ENCODE measurements around the gene NFE2L2. TPM values are rescaled to one million over a fixed set of nuclear protein-coding genes. Genes with fewer than 3 reads are reported as not detected.

Gene NFE2L2
- total RNA-seq, 1 experiment from 2014 or later, result 119 TPM

GRCh38 chr2:177287814-177288213 is 23.3 kb upstream of the NFE2L2 start:
- H3K9me3 ChIP-seq (replicated peaks), result no peaks in the 10 kb centered on the region
- no peak overlapping the region for H3K27ac ChIP-seq
- H3K4me1 ChIP-seq (replicated peaks), result peaks cover 4% of the 10 kb centered on the region
- DNase-seq (ENCODE audit: low read depth in 1 of 2, low spot score in 2 of 2), result no peak
- H3K36me3 ChIP-seq, result no peaks in the 10 kb centered on the region
- H3K27me3 ChIP-seq (replicated peaks), result no peaks in the 10 kb centered on the region
- H3K4me3 ChIP-seq, result no peak overlapping the region

- no peaks in the 10 kb centered on the region for H3K9me3 ChIP-seq (replicated peaks)
- no peak overlapping the region for H3K4me3 ChIP-seq
- H3K36me3 ChIP-seq, result no peaks in the 10 kb centered on the region
- peaks cover 4% of the 10 kb centered on the region for H3K4me1 ChIP-seq (replicated peaks)
- no peak for DNase-seq (ENCODE audit: low read depth in 1 of 2, low spot score in 2 of 2)
- no peak overlapping the region for H3K27ac ChIP-seq
- H3K27me3 ChIP-seq (replicated peaks), result no peaks in the 10 kb centered on the region
These were observed 21.6 kb upstream of the NFE2L2 start for GRCh38 chr2:177285892-177286715.

DNA sequence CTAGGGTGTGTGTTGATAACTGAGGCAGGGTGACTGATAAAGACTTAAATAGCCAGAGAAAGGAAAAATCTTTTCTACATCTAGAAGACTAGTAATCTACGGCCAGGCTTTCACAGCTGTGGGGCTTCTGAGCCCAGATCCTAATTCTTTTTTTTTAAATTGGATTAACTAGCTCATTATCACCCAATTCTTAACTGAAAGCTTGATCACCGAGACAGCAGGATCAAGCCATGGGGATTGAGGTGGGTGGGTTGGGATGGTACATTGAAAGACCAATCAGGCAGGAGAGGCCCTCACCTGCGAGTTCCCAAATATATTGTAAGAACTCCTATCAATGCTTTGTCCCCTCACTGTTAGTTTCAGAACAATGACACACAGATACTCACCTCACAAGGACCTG is 20.0 kb upstream of the NFE2L2 start:
- Histone ChIP-seq H3K27ac (no peak overlapping the region), H3K9me3 (replicated peaks) (no peaks in the 10 kb centered on the region), H3K27me3 (replicated peaks) (no peaks in the 10 kb centered on the region), H3K4me3 (no peak overlapping the region), H3K4me1 (replicated peaks) (no peaks in the 10 kb centered on the region), H3K36me3 (no peaks in the 10 kb centered on the region)
- no peak for DNase-seq (ENCODE audit: low read depth in 1 of 2, low spot score in 2 of 2)

- Histone ChIP-seq H3K27ac (no peak overlapping the region), H3K36me3 (no peaks in the 10 kb centered on the region), H3K4me3 (no peak overlapping the region), H3K4me1 (replicated peaks) (no peaks in the 10 kb centered on the region), H3K27me3 (replicated peaks) (no peaks in the 10 kb centered on the region), H3K9me3 (replicated peaks) (no peaks in the 10 kb centered on the region)
- no peak for DNase-seq (ENCODE audit: low read depth in 1 of 2, low spot score in 2 of 2)
These were observed 19.4 kb upstream of the NFE2L2 start for GRCh38 chr2:177283906-177284305.

DNA sequence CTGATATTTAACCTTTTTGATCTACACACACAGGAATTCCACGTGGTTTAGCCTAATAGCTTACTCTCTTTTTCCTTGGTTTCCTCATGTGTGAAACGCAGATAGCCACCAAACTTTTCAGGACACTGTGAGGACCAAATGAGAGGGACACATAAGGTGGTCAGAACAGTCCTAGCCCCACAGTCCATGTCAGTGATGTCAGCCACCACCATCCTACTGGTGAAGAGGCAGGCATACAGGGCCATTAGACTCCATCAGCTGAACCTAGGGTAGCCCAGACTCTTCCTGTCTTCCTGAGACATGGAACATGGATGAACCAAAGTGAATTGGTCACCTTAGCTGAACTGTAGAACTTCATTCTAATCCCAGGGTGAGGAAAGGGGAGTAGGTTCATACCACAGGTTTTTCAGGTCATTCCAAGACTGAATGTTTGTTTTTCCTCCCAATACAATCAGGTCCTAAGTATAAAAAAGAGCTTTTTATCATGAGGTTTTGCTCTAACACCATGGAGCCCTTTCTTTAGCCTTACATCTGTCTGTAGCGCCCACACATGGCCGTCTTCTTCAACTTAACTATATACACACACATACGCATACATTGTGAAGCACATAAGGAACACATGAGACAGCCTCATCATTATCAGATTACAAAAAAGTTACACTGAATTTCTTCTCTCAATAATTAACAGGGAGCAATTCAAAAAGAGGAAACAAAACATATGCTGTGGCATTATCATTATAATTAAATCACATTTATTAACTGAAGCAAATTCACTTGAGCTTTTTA is 18.5 kb upstream of the NFE2L2 start:
- H3K9me3 ChIP-seq (replicated peaks), result no peaks in the 10 kb centered on the region
- no peaks in the 10 kb centered on the region for H3K36me3 ChIP-seq
- no peak for DNase-seq (ENCODE audit: low read depth in 1 of 2, low spot score in 2 of 2)
- no peaks in the 10 kb centered on the region for H3K4me1 ChIP-seq (replicated peaks)
- H3K4me3 ChIP-seq, result no peak overlapping the region
- H3K27ac ChIP-seq, result no peak overlapping the region
- no peaks in the 10 kb centered on the region for H3K27me3 ChIP-seq (replicated peaks)

GRCh38 chr2:177282181-177282641 is 17.7 kb upstream of the NFE2L2 start:
- H3K4me3 ChIP-seq, result no peak overlapping the region
- no peaks in the 10 kb centered on the region for H3K27me3 ChIP-seq (replicated peaks)
- H3K27ac ChIP-seq, result no peak overlapping the region
- no peaks in the 10 kb centered on the region for H3K9me3 ChIP-seq (replicated peaks)
- H3K4me1 ChIP-seq (replicated peaks), result no peaks in the 10 kb centered on the region
- no peaks in the 10 kb centered on the region for H3K36me3 ChIP-seq
- DNase-seq (ENCODE audit: low read depth in 1 of 2, low spot score in 2 of 2), result no peak

GRCh38 chr2:177281400-177282180 is 17.1 kb upstream of the NFE2L2 start:
- H3K36me3 ChIP-seq, result no peaks in the 10 kb centered on the region
- H3K9me3 ChIP-seq (replicated peaks), result no peaks in the 10 kb centered on the region
- no peak overlapping the region for H3K27ac ChIP-seq
- H3K27me3 ChIP-seq (replicated peaks), result no peaks in the 10 kb centered on the region
- no peak overlapping the region for H3K4me3 ChIP-seq
- H3K4me1 ChIP-seq (replicated peaks), result no peaks in the 10 kb centered on the region
- no peak for DNase-seq (ENCODE audit: low read depth in 1 of 2, low spot score in 2 of 2)

DNA sequence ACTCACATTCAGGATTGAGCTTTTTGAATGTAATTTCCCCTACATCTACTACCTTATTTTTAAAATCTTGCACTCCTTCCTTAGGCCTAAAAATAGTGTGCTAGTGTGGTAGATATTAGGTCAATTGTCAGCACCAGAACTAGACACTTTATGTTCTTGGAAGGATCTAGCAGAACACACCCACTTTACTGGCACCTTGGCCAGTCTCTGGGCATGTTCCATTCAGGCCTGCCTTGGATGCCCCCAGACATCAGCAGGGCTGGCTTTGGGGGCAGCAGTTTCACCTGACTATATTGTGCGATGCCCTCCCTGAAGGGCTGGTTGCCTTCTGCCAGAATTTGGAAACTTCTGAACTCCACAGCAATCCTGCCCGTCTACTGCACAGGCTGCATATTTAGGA is 15.3 kb upstream of the NFE2L2 start:
- H3K4me3 ChIP-seq, result no peak overlapping the region
- no peaks in the 10 kb centered on the region for H3K36me3 ChIP-seq
- H3K27me3 ChIP-seq (replicated peaks), result no peaks in the 10 kb centered on the region
- no peak for DNase-seq (ENCODE audit: low read depth in 1 of 2, low spot score in 2 of 2)
- no peak overlapping the region for H3K27ac ChIP-seq
- no peaks in the 10 kb centered on the region for H3K9me3 ChIP-seq (replicated peaks)
- peaks cover 7% of the 10 kb centered on the region for H3K4me1 ChIP-seq (replicated peaks)

DNA sequence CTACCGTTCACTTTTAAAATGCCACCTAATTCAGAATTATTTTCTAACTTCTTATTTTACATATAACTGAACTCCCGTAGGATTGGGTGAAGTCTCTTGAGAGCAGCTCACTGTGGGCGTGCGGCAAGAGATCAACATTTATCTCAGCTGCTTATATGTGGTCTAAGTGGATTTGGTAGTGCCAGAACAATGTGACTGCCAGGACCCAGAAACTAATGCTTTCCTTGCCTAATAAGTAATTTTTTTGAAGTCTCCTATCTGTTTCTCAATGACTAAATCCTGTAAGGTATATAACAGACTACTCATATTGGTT is 11.2 kb upstream of the NFE2L2 start:
- Histone ChIP-seq H3K4me1 (replicated peaks) (peaks cover 13% of the 10 kb centered on the region), H3K27ac (peak overlapping the region; percentile 24), H3K27me3 (replicated peaks) (no peaks in the 10 kb centered on the region), H3K9me3 (replicated peaks) (no peaks in the 10 kb centered on the region), H3K4me3 (no peak overlapping the region), H3K36me3 (no peaks in the 10 kb centered on the region)
- DNase-seq (ENCODE audit: low read depth in 1 of 2, low spot score in 2 of 2), result peak in 1 of 2 experiments; percentile 47

DNA sequence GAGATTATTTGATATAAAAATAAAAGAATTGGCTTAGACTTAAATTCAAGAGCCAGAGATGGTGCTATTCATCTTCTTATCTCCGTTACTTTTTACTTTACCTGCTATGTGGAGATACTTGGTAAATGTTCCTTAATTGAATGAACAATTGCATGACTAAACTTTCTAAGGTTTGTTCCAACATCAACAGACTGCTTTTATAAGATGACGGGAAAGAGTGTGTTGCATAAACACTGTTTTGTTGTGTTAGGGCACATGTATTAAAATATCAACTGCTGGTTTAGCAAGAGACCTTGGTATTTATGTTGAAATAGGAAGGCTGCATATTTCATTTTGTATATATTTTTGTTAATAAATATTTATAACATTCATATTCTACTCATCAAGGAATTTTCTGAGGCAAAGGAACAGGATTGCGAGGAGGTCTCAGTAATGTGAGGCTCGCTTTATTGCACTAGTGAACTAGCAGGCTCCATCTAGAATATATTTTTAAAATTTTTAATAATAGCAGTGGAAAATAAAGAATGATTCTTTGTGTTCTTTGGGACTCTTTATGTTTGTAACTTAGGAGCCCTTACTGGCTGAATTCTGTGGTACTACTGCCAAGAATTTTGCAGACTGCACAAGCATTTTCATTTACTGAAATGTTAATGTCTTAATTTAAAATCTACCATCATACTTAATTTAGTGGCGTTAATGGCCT is 10.7 kb upstream of the NFE2L2 start:
- H3K27ac ChIP-seq, result peak overlapping the region; percentile 24
- no peak overlapping the region for H3K4me3 ChIP-seq
- H3K4me1 ChIP-seq (replicated peaks), result peaks cover 18% of the 10 kb centered on the region
- H3K36me3 ChIP-seq, result no peaks in the 10 kb centered on the region
- peak in 1 of 2 experiments; percentile 64 for DNase-seq (ENCODE audit: low read depth in 1 of 2, low spot score in 2 of 2)
- H3K27me3 ChIP-seq (replicated peaks), result no peaks in the 10 kb centered on the region
- no peaks in the 10 kb centered on the region for H3K9me3 ChIP-seq (replicated peaks)

GRCh38 chr2:177273408-177273807 is 8.9 kb upstream of the NFE2L2 start:
- Histone ChIP-seq H3K27ac (no peak overlapping the region), H3K27me3 (replicated peaks) (no peaks in the 10 kb centered on the region), H3K36me3 (no peaks in the 10 kb centered on the region), H3K4me1 (replicated peaks) (peaks cover 36% of the 10 kb centered on the region), H3K9me3 (replicated peaks) (no peaks in the 10 kb centered on the region), H3K4me3 (no peak overlapping the region)
- DNase-seq (ENCODE audit: low read depth in 1 of 2, low spot score in 2 of 2), result no peak

- Histone ChIP-seq H3K4me3 (no peak overlapping the region), H3K27ac (no peak overlapping the region), H3K36me3 (no peaks in the 10 kb centered on the region), H3K4me1 (replicated peaks) (peaks cover 43% of the 10 kb centered on the region), H3K9me3 (replicated peaks) (no peaks in the 10 kb centered on the region), H3K27me3 (replicated peaks) (no peaks in the 10 kb centered on the region)
- DNase-seq (ENCODE audit: low read depth in 1 of 2, low spot score in 2 of 2), result no peak
These were observed 8.2 kb upstream of the NFE2L2 start for GRCh38 chr2:177272765-177273164.

GRCh38 chr2:177271981-177272666 is 7.6 kb upstream of the NFE2L2 start:
- no peaks in the 10 kb centered on the region for H3K27me3 ChIP-seq (replicated peaks)
- no peak for DNase-seq (ENCODE audit: low read depth in 1 of 2, low spot score in 2 of 2)
- no peaks in the 10 kb centered on the region for H3K36me3 ChIP-seq
- no peaks in the 10 kb centered on the region for H3K9me3 ChIP-seq (replicated peaks)
- peaks cover 49% of the 10 kb centered on the region for H3K4me1 ChIP-seq (replicated peaks)
- H3K4me3 ChIP-seq, result no peak overlapping the region
- H3K27ac ChIP-seq, result no peak overlapping the region
